K562 (cell line): ENCODE data around the gene FES. TPM values are rescaled to one million over a fixed set of nuclear protein-coding genes. Genes with fewer than 3 reads are reported as not detected.

ENCODE experiments used
- BRD9 ChIP-seq: fragments of 450-650 bp; IDR thresholded peaks from 2 replicates; pipeline ENCODE4 v1.6.1; 2018; ENCODE audit warnings: low read depth; ENCODE audit not compliant: partially characterized antibody
- CBX1 ChIP-seq: sonication (generic); IDR thresholded peaks from 2 replicates; pipeline ENCODE4 v1.6.1; 2016; ENCODE audit warnings: antibody characterized with exemption, low read depth, mild to moderate bottlenecking
- ELF2 ChIP-seq: fragments of 250-450 bp; sonication (Bioruptor Pico); IDR thresholded peaks from 2 replicates; pipeline ENCODE4 v1.5.0; 2021; ENCODE audit warnings: mild to moderate bottlenecking
- ILK ChIP-seq: fragments of 450-650 bp; IDR thresholded peaks from 2 replicates; pipeline ENCODE4 v1.6.1; 2016; ENCODE audit warnings: missing genetic modification characterization, low read depth, mild to moderate bottlenecking, missing compliant biosample characterization, moderate library complexity, borderline replicate concordance
- MAFF ChIP-seq: IDR thresholded peaks from 2 replicates; pipeline ENCODE4 v1.6.1; 2012; ENCODE audit warnings: low read length, improper control_type of control experiment
- MAX ChIP-seq: sonication (generic); formaldehyde crosslinking; IDR thresholded peaks from 2 replicates; pipeline ENCODE4 v1.9.0; 2022; ENCODE audit warnings: mild to moderate bottlenecking, missing genetic modification reagents
- MCM3 ChIP-seq: fragments of 450-650 bp; IDR thresholded peaks from 2 replicates; pipeline ENCODE4 v1.6.1; 2016
- MNT ChIP-seq, 2 experiments: fragments of 450-650 bp; conservative IDR thresholded peaks; 2 replicates each; pipeline ENCODE4 v1.6.1; 2017; ENCODE audit warnings: mild to moderate bottlenecking in 2 of 2, moderate library complexity in 2 of 2
- NCOA2 ChIP-seq, 2 experiments: fragments of 450-650 bp; IDR thresholded peaks; 2 replicates each; pipeline ENCODE4 v1.6.1; 2018; ENCODE audit warnings: mild to moderate bottlenecking in 2 of 2, moderate library complexity in 1 of 2; ENCODE audit not compliant: partially characterized antibody in 2 of 2
- NONO ChIP-seq, 2 experiments: fragments of 200-400 bp in 1 of 2; fragments of 450-650 bp in 1 of 2; formaldehyde crosslinking in 1 of 2; IDR thresholded peaks; 2 replicates each; pipeline ENCODE4 v1.6.1; 2017; ENCODE audit warnings: low read depth in 2 of 2, mild to moderate bottlenecking in 2 of 2, moderate library complexity in 2 of 2, low read length in 1 of 2
- NR2C2 ChIP-seq, 2 experiments: fragments of 200-800 bp in 1 of 2; sonication (Bioruptor generic) in 1 of 2; sonication (generic) in 1 of 2; formaldehyde crosslinking in 1 of 2; IDR thresholded peaks; 2 replicates each; pipeline versions ENCODE4 v1.6.1 to v1.8.0; 2016 to 2022; ENCODE audit warnings: mild to moderate bottlenecking in 1 of 2, missing compliant biosample characterization in 1 of 2, missing genetic modification characterization in 1 of 2, missing genetic modification reagents in 1 of 2
- SMARCA4 ChIP-seq: fragments of 450-650 bp; IDR thresholded peaks from 2 replicates; pipeline ENCODE4 v1.6.1; 2016
- TBL1XR1 ChIP-seq, 2 experiments: IDR thresholded peaks; 2 replicates each; pipeline ENCODE4 v1.6.1; 2012; ENCODE audit warnings: improper control_type of control experiment in 2 of 2, low read length in 2 of 2, mild to moderate bottlenecking in 1 of 2
- THRA ChIP-seq: fragments of 450-650 bp; IDR thresholded peaks from 2 replicates; pipeline ENCODE4 v1.6.1; 2017; ENCODE audit warnings: mild to moderate bottlenecking, moderate library complexity
- TRIM28 ChIP-seq: fragments of 450-650 bp; IDR thresholded peaks from 2 replicates; pipeline ENCODE4 v1.6.1; 2017
- ZEB2 ChIP-seq: fragments of 450-650 bp; IDR thresholded peaks from 2 replicates; pipeline ENCODE4 v1.6.1; 2016
- ZNF589 ChIP-seq: fragments of 200-800 bp; sonication (Bioruptor generic); IDR thresholded peaks from 2 replicates; pipeline ENCODE4 v1.6.1; 2016; ENCODE audit warnings: low read depth, missing genetic modification characterization, missing compliant biosample characterization
- ZNF79 ChIP-seq: fragments of 250-450 bp; sonication (Bioruptor Pico); IDR thresholded peaks from 2 replicates; pipeline ENCODE4 v1.4.0; 2020; ENCODE audit warnings: low read depth, mild to moderate bottlenecking, moderate library complexity
- polyA plus RNA-seq, 8 experiments: library from polyadenylated mRNA; depleted of rRNA in 4 of 8; stranded (reverse) in 5 of 8; unstranded in 3 of 8; fragments of >200 nt; fragmentation: Nextera tagmentation in 2 of 8; fragmentation: Illumina TruSeq in 1 of 8; extraction: Ambion mirVana in 2 of 8; extraction: Trizol in 1 of 8; gene quantifications; 2 replicates each; pipeline versions ENCODE4 v1.2.1 to v1.2.3, GENCODE V29; 2011 to 2014; ENCODE audit warnings: inconsistent platforms in 1 of 8, missing spikeins in 1 of 8
- total RNA-seq, 7 experiments: library from RNA; depleted of rRNA in 6 of 7; stranded (reverse); fragments of >200 nt in 6 of 7; fragmentation: Illumina TruSeq in 2 of 7; extraction: Trizol in 2 of 7; gene quantifications; 2 replicates each; pipeline versions ENCODE4 v1.2.1 to v1.2.3, GENCODE V29; 2011 to 2021; ENCODE audit warnings: low replicate concordance in 1 of 7
- TF ChIP-seq, protein P1 (sequence below), 2 experiments: fragments of 450-650 bp in 1 of 2; sonication (generic) in 1 of 2; formaldehyde crosslinking; conservative IDR thresholded peaks; 2 replicates each; pipeline versions ENCODE4 v1.4.0 to v1.8.1; 2020 to 2022; ENCODE audit warnings: mild to moderate bottlenecking in 1 of 2, missing genetic modification reagents in 1 of 2
- TF ChIP-seq, protein P2 (sequence below): fragments of 450-650 bp; IDR thresholded peaks from 2 replicates; pipeline ENCODE4 v1.6.1; 2017; ENCODE audit warnings: antibody characterized with exemption, mild to moderate bottlenecking

FES gene
- total and polyA plus RNA-seq, 9 of the 15 experiments (the other 6 are each of a cell fraction or from before 2014, with no cell fraction given), result 0.38 to 2.6 (median 0.82) TPM

DNA sequence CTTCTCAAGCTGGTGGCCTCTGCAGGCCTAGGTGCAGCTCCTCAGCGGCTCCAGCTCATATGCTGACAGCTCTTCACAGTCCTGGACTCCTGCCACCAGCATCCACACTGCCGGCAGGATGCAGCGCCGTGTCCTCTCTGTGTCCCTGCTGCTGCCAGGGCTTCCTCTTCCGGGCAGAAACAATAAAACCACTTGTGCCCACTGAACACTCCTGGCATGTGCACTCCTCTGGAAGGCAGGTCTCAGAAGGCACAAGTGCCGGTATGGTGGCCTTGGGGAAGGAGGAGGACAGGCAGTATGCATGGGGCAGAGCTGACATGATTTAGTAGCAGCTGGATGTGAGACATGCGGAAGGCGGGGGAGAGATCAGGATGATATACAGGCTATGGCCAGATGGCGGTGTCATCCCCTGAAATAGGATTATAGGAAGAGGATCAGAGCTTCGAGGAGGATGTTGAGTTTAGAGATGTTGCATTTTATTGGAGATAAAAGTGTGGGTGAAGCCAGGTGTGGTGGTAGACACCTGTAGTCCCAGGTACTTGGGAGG, 11.3 kb downstream of the FES start (continued):
- TF ChIP-seq MNT (conservative IDR thresholded peaks at IDR 0.05) (peak in 1 of 2 experiments; percentile 49; a peak in 1 of 4 replicates), NONO (IDR thresholded peaks at IDR 0.05; ENCODE audit: low read depth in 2 of 2, low read length in 1 of 2) (no peak), MAFF (0 out of 2 replicates have a peak, but pooled peaks have one; percentile 15), BRD9 (peak; percentile 72), ZNF589 (0 out of 2 replicates have a peak, but pooled peaks have one; percentile 32), MAX (CRISPR knock-in tag) (peak; percentile 70), NR2C2 (CRISPR knock-in tag; IDR thresholded peaks at IDR 0.05) (no peak), NR2C2 (tag; IDR thresholded peaks at IDR 0.05) (no peak), MCM3 (no peak), THRA (no peak), ILK (tag) (no peak), SMARCA4 (peak; percentile 66), CBX1 (no peak), ELF2 (CRISPR knock-in tag) (peak; percentile 40; the same call in 1 of the 2 replicates), TBL1XR1 (IDR thresholded peaks at IDR 0.05; ENCODE audit: low read length in 2 of 2) (peak in 1 of 2 experiments; percentile 63; a peak in 2 of 4 replicates), ZEB2 (peak; percentile 94), TRIM28 (peak; percentile 55; the same call in 1 of the 2 replicates), NCOA2 (IDR thresholded peaks at IDR 0.05; ENCODE audit: partially characterized antibody in 2 of 2) (no peak), ZNF79 (CRISPR knock-in tag) (no peak)
- TF ChIP-seq, protein P1, sequence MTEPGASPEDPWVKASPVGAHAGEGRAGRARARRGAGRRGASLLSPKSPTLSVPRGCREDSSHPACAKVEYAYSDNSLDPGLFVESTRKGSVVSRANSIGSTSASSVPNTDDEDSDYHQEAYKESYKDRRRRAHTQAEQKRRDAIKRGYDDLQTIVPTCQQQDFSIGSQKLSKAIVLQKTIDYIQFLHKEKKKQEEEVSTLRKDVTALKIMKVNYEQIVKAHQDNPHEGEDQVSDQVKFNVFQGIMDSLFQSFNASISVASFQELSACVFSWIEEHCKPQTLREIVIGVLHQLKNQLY (CRISPR knock-in tag; conservative IDR thresholded peaks at IDR 0.05), result no peak
- TF ChIP-seq, protein P2, sequence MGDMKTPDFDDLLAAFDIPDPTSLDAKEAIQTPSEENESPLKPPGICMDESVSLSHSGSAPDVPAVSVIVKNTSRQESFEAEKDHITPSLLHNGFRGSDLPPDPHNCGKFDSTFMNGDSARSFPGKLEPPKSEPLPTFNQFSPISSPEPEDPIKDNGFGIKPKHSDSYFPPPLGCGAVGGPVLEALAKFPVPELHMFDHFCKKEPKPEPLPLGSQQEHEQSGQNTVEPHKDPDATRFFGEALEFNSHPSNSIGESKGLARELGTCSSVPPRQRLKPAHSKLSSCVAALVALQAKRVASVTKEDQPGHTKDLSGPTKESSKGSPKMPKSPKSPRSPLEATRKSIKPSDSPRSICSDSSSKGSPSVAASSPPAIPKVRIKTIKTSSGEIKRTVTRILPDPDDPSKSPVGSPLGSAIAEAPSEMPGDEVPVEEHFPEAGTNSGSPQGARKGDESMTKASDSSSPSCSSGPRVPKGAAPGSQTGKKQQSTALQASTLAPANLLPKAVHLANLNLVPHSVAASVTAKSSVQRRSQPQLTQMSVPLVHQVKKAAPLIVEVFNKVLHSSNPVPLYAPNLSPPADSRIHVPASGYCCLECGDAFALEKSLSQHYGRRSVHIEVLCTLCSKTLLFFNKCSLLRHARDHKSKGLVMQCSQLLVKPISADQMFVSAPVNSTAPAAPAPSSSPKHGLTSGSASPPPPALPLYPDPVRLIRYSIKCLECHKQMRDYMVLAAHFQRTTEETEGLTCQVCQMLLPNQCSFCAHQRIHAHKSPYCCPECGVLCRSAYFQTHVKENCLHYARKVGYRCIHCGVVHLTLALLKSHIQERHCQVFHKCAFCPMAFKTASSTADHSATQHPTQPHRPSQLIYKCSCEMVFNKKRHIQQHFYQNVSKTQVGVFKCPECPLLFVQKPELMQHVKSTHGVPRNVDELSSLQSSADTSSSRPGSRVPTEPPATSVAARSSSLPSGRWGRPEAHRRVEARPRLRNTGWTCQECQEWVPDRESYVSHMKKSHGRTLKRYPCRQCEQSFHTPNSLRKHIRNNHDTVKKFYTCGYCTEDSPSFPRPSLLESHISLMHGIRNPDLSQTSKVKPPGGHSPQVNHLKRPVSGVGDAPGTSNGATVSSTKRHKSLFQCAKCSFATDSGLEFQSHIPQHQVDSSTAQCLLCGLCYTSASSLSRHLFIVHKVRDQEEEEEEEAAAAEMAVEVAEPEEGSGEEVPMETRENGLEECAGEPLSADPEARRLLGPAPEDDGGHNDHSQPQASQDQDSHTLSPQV, result 0 out of 2 replicates have a peak, but pooled peaks have one; percentile 49
